Mesendoderm (in vitro differentiated cells): ENCODE data around the gene TLR2.
A peak's percentile ranks its signal among the peaks of the same experiment; 100 is the strongest.

Source experiments
- DNase-seq: peaks from one replicate; pipeline ENCODE4 v3.0.0; 2013
- H2AK5ac ChIP-seq: 2 replicates; pipeline ENCODE4 v1.6.1; 2013; ENCODE audit warnings: low read length, inconsistent platforms
- H2BK120ac ChIP-seq: 2 replicates; pipeline ENCODE4 v1.6.1; 2013; ENCODE audit warnings: low read depth, mild to moderate bottlenecking, low read length, moderate library complexity, mixed read lengths
- H2BK15ac ChIP-seq: replicated peaks from 2 replicates; pipeline ENCODE4 v1.6.1; 2013; ENCODE audit warnings: low read depth, mild to moderate bottlenecking, moderate library complexity
- H2BK5ac ChIP-seq: 2 replicates; pipeline ENCODE4 v1.6.1; 2013; ENCODE audit warnings: low read length, inconsistent platforms
- H3K18ac ChIP-seq: 2 replicates; pipeline ENCODE4 v1.6.1; 2013; ENCODE audit warnings: mild to moderate bottlenecking, low read length, mixed read lengths
- H3K23ac ChIP-seq: one replicate; pipeline ENCODE4 v1.6.1; 2013; ENCODE audit warnings: low read length
- H3K27ac ChIP-seq: 2 replicates; pipeline ENCODE4 v1.5.1; 2013; ENCODE audit warnings: low read depth, mild to moderate bottlenecking, inconsistent platforms, low read length, moderate library complexity
- H3K27me3 ChIP-seq: 2 replicates; pipeline ENCODE4 v1.6.1; 2013; ENCODE audit warnings: low read length, control low read depth, mild to moderate bottlenecking, inconsistent platforms; ENCODE audit not compliant: insufficient read depth, poor library complexity
- H3K36me3 ChIP-seq: 2 replicates; pipeline ENCODE4 v1.6.1; 2013; ENCODE audit warnings: low read length, inconsistent platforms; ENCODE audit not compliant: control insufficient read depth, insufficient read depth
- H3K4ac ChIP-seq: one replicate; pipeline ENCODE4 v1.6.1; 2013; ENCODE audit warnings: low read depth, mild to moderate bottlenecking, low read length, moderate library complexity
- H3K4me1 ChIP-seq: 2 replicates; pipeline ENCODE4 v1.6.1; 2013; ENCODE audit warnings: low read depth, low read length, inconsistent platforms; ENCODE audit not compliant: control insufficient read depth
- H3K4me2 ChIP-seq: 2 replicates; pipeline ENCODE4 v1.6.1; 2013; ENCODE audit warnings: low read length
- H3K4me3 ChIP-seq: 2 replicates; pipeline ENCODE4 v1.5.1; 2013; ENCODE audit warnings: mild to moderate bottlenecking, low read length
- H3K56ac ChIP-seq: one replicate; pipeline ENCODE4 v1.6.1; 2013; ENCODE audit warnings: low read length
- H3K79me1 ChIP-seq: 2 replicates; pipeline ENCODE4 v1.6.1; 2013; ENCODE audit warnings: low read length, inconsistent platforms
- H3K79me2 ChIP-seq: 2 replicates; pipeline ENCODE4 v1.6.1; 2013; ENCODE audit warnings: mild to moderate bottlenecking, low read length; ENCODE audit not compliant: control insufficient read depth, insufficient read depth
- H3K9ac ChIP-seq: 2 replicates; pipeline ENCODE4 v1.6.1; 2013; ENCODE audit warnings: low read length, inconsistent platforms
- H4K5ac ChIP-seq: one replicate; pipeline ENCODE4 v1.6.1; 2013; ENCODE audit warnings: low read length
- H4K8ac ChIP-seq: one replicate; pipeline ENCODE4 v1.6.1; 2013; ENCODE audit warnings: low read depth, mild to moderate bottlenecking, control low read depth, low read length, moderate library complexity
- WGBS: extraction: QIAGEN DNeasy Blood & Tissue Kit; methylation state at CpG from one replicate; pipeline ENCODE4 v1.1.7; 2013; ENCODE audit warnings: low lambda C conversion rate, missing lambda C conversion rate; ENCODE audit not compliant: insufficient coverage; ENCODE audit errors: extremely low coverage; 5-methylcytosine and 5-hydroxymethylcytosine counted together

The TLR2 gene

DNA sequence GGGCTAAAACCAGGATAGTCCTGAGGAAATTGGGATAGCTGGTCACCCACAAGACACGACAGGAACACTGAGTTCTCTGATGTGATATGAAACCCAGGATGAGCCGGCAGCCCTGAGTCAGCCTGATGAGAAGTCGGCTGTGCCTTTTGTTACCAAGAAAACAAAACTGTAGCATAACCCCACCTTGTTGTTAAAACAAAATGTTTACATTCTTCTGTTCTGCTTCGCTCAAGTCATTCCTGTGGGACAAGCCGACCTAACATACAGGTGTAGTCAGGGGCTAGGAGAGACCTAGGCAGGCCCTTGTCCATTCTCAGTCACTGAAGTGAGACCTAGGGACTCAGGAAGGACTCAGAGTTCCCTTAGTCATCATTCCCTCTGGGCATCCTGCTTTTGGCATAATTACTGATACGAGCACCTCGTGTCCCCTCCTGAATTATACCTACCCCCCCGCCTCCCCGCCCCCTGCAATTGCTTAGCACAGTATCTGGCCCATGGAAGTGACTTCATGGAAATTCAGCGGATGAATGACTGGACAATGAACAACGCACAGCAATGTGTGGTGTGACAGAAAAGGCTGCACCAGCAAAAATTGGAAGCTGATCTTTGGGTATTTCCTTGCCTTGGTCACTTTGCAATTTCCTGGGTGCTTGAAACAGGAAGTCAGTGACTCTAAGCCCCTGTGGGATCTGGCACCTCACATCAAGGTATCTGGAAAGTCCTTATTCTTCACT, 31.9 kb upstream of the TLR2 start:
- peaks cover 3% of the 10 kb centered on the region for H3K4me1 ChIP-seq
- H2AK5ac ChIP-seq, result no peak overlapping the region
- no peak overlapping the region for H4K8ac ChIP-seq
- H3K23ac ChIP-seq, result no peak overlapping the region
- H2BK15ac ChIP-seq, result no peak overlapping the region
- no peak overlapping the region for H3K56ac ChIP-seq
- no peak overlapping the region for H3K27ac ChIP-seq
- H2BK120ac ChIP-seq, result no peak overlapping the region
- no peaks in the 10 kb centered on the region for H3K36me3 ChIP-seq
- no CpG with 5 or more reads among the region's 11 CpGs for WGBS
- no peak for DNase-seq
- H3K79me1 ChIP-seq, result no peaks in the 10 kb centered on the region
- H3K4me3 ChIP-seq, result no peak overlapping the region
- peak overlapping the region; percentile 43 for H3K4ac ChIP-seq
- no peak overlapping the region for H3K18ac ChIP-seq
- H3K27me3 ChIP-seq, result no peaks in the 10 kb centered on the region
- H4K5ac ChIP-seq, result no peak overlapping the region
- no peak overlapping the region for H2BK5ac ChIP-seq
- H3K4me2 ChIP-seq, result no peak overlapping the region
- no peak overlapping the region for H3K9ac ChIP-seq
- no peaks in the 10 kb centered on the region for H3K79me2 ChIP-seq

DNA sequence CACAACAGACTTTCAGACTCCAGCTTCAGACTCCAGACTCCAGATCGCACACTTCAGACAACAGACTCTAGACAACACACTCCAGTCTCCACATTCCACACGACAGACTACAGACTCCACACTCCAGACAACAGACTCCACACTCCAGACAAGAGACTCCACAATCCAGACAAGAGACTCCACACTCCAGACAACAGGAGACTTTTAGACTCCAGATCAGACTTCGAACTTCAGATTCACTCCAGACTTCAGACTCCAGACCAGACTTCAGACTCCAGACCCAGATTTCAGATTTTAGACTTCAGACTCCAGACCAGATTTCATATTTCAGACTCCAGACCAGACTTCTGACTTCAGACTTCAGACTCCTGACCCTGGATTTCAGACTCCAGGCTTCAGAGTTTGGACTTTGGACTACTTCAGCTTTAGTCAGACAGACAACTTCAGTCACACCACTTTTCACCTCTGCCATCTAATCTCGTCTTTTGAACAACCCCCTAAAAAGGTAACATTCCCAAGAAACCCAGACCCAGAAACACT, 29.0 kb upstream of the TLR2 start:
- Histone ChIP-seq H3K18ac (no peak overlapping the region), H3K27me3 (no peaks in the 10 kb centered on the region)

DNA sequence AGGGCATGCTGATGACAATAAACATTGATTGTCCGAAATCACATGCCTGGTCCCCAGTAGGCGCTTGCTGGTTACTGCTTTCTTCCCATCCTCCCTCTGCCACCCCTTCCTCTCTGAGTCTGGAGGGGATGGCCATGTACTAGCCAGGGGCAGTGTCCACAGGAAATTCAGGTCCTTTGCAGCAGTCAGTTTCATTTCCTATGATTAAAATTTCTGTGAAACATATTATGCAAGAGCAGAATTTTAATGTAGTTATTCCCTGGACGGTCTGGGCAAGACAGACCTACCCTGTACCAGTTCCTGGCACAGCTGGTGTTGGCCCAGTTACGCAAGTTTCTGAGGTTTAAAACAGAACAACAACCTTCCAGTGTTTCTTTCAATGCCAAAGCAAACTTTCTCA, 28.2 kb upstream of the TLR2 start:
- no peaks in the 10 kb centered on the region for H3K79me1 ChIP-seq
- no peaks in the 10 kb centered on the region for H3K27me3 ChIP-seq
- H4K8ac ChIP-seq, result no peak overlapping the region
- H3K56ac ChIP-seq, result no peak overlapping the region
- no peak for DNase-seq
- no peak overlapping the region for H3K4me3 ChIP-seq
- H2BK120ac ChIP-seq, result no peak overlapping the region
- H3K9ac ChIP-seq, result no peak overlapping the region
- WGBS, result no CpG with 5 or more reads among the region's 4 CpGs
- no peak overlapping the region for H4K5ac ChIP-seq
- no peak overlapping the region for H3K27ac ChIP-seq
- no peak overlapping the region for H2AK5ac ChIP-seq
- H3K79me2 ChIP-seq, result no peaks in the 10 kb centered on the region
- no peaks in the 10 kb centered on the region for H3K36me3 ChIP-seq
- H3K4ac ChIP-seq, result no peak overlapping the region
- peaks cover 3% of the 10 kb centered on the region for H3K4me1 ChIP-seq
- H3K23ac ChIP-seq, result no peak overlapping the region
- no peak overlapping the region for H3K4me2 ChIP-seq
- H2BK15ac ChIP-seq, result no peak overlapping the region
- no peak overlapping the region for H3K18ac ChIP-seq
- H2BK5ac ChIP-seq, result no peak overlapping the region

More for the DNA sequence above, 29.0 kb upstream of the TLR2 start:
- no peak overlapping the region for H3K9ac ChIP-seq
- peaks cover 3% of the 10 kb centered on the region for H3K4me1 ChIP-seq
- no peak overlapping the region for H4K8ac ChIP-seq
- no peaks in the 10 kb centered on the region for H3K79me1 ChIP-seq
- H3K23ac ChIP-seq, result no peak overlapping the region
- H3K36me3 ChIP-seq, result no peaks in the 10 kb centered on the region
- no peak overlapping the region for H3K27ac ChIP-seq
- WGBS, result no CpG with 5 or more reads among the region's 4 CpGs
- no peak overlapping the region for H4K5ac ChIP-seq
- H3K79me2 ChIP-seq, result no peaks in the 10 kb centered on the region
- H2AK5ac ChIP-seq, result no peak overlapping the region
- no peak overlapping the region for H2BK5ac ChIP-seq
- no peak overlapping the region for H2BK120ac ChIP-seq
- no peak overlapping the region for H3K4me3 ChIP-seq
- no peak overlapping the region for H2BK15ac ChIP-seq
- no peak overlapping the region for H3K56ac ChIP-seq
- no peak for DNase-seq
- H3K4me2 ChIP-seq, result no peak overlapping the region
- no peak overlapping the region for H3K4ac ChIP-seq

DNA sequence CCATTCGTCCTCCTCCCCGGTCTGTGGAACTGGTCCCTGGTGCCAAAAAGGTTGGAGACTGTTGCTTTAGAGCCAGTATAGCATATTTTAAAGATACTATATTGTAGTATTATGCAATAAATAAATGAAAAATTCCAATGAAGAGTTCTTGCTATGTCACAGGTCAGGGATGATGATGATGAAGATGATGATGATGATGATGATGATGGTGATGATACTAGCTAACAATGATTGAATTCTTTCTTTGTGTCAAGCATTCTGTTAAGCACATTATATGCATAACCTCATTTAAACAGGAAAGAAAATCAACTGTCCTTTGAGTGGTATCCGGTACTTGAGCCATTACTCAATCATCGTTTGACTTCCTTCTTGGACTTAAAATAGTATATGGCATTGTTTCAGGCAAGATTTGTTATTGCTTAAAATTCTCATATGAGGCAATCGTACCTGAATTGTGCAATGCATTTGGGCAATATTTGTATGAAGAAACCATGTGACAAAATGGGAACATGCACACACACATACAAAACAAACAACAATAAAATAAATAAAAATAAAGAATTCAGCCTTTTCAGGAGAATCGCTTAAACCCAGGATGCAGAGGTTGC, 22.8 kb upstream of the TLR2 start:
- Histone ChIP-seq H3K79me2 (no peaks in the 10 kb centered on the region), H3K79me1 (no peaks in the 10 kb centered on the region), H2BK5ac (no peak overlapping the region), H3K4ac (no peak overlapping the region), H3K4me2 (no peak overlapping the region), H2BK120ac (no peak overlapping the region), H2AK5ac (no peak overlapping the region), H3K18ac (no peak overlapping the region), H3K27ac (no peak overlapping the region), H3K4me1 (no peaks in the 10 kb centered on the region), H4K8ac (no peak overlapping the region), H3K56ac (no peak overlapping the region), H3K36me3 (no peaks in the 10 kb centered on the region), H3K27me3 (no peaks in the 10 kb centered on the region), H2BK15ac (no peak overlapping the region), H4K5ac (no peak overlapping the region), H3K23ac (no peak overlapping the region), H3K9ac (no peak overlapping the region), H3K4me3 (no peak overlapping the region)
- DNase-seq, result no peak
- no CpG with 5 or more reads among the region's 6 CpGs for WGBS

DNA sequence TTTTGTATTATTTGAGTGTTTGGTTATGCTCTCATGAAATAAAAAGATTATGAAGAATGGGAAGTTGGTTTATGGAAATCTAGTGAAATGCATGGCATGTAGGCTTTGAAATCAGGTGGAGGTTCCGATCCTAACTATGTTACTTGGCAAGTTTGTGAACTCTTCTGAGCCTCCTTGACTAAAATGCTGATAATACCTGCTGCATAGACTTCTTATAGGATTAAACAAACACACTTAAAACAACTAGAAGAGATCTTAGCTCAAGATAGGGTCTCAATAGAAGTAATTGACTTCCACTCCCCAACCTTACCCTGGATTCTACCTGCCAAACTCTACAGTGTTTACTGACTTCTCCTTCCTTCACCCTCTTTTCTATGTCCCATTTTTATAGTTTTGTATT, 22.2 kb upstream of the TLR2 start:
- no peak overlapping the region for H2BK120ac ChIP-seq
- no peak overlapping the region for H2AK5ac ChIP-seq
- H3K18ac ChIP-seq, result no peak overlapping the region
- DNase-seq, result no peak
- H3K23ac ChIP-seq, result no peak overlapping the region
- no peak overlapping the region for H4K5ac ChIP-seq
- no peaks in the 10 kb centered on the region for H3K27me3 ChIP-seq
- H3K4me2 ChIP-seq, result no peak overlapping the region
- H3K36me3 ChIP-seq, result no peaks in the 10 kb centered on the region
- H3K27ac ChIP-seq, result no peak overlapping the region
- H3K4ac ChIP-seq, result no peak overlapping the region
- WGBS, result no CpG with 5 or more reads among the region's 1 CpG
- no peaks in the 10 kb centered on the region for H3K4me1 ChIP-seq
- H3K56ac ChIP-seq, result no peak overlapping the region
- no peaks in the 10 kb centered on the region for H3K79me2 ChIP-seq
- H2BK5ac ChIP-seq, result no peak overlapping the region
- H3K79me1 ChIP-seq, result no peaks in the 10 kb centered on the region
- H2BK15ac ChIP-seq, result no peak overlapping the region
- H3K9ac ChIP-seq, result no peak overlapping the region
- H3K4me3 ChIP-seq, result no peak overlapping the region
- no peak overlapping the region for H4K8ac ChIP-seq
